ENCODE data around the gene CCDC71L.

GRCh38 chr7:106641416-106641815 is 19.5 kb downstream of the CCDC71L start:
- TF ChIP-seq CTCF (conservative IDR thresholded peaks at IDR 0.05; ENCODE audit: low read depth, low read length) (no peak), EZH2 (IDR thresholded peaks at IDR 0.05; ENCODE audit: borderline replicate concordance, low read depth, low read length, poor library complexity, severe bottlenecking) (no peak)

Data from A673 (cell line).